CD4-positive, alpha-beta T cell (primary cell): ENCODE data around the gene VWF. TPM values are rescaled to one million over a fixed set of nuclear protein-coding genes. Genes with fewer than 3 reads are reported as not detected.

ENCODE experiments used
- ATAC-seq: fragments of 200-7000 bp; cut with Tn5 transposase; one replicate; pipeline ENCODE4 v1.10.0; 2022; ENCODE audit warnings: mild to moderate bottlenecking; ENCODE audit not compliant: poor library complexity
- CTCF ChIA-PET: fragments of 350-600 bp; sonication (Branson Sonifier 250); formaldehyde crosslinking; loops from one replicate; lab custom pipeline; 2021; ENCODE audit warnings: antibody characterized with exemption, inconsistent platforms; lab: Charles Lee
- POLR2A ChIA-PET: fragments of 350-600 bp; sonication (Branson Sonifier 250); formaldehyde crosslinking; loops from one replicate; lab custom pipeline; 2021; ENCODE audit warnings: antibody characterized with exemption, inconsistent platforms; lab: Charles Lee
- DNase-seq, 14 experiments: peaks; one replicate each; pipeline ENCODE4 v3.0.0-alpha.2; 2013 to 2020; ENCODE audit warnings: mixed read lengths in 2 of 14
- H3K27ac ChIP-seq, 2 donors: one replicate each; pipeline versions ENCODE4 v1.5.1 to v1.7.0; 2013; ENCODE audit warnings: low read length in 2 of 2, low read depth in 1 of 2, mild to moderate bottlenecking in 1 of 2
- H3K27me3 ChIP-seq, 2 experiments: 1 replicate in 1 of 2; 2 replicates in 1 of 2; pipeline versions ENCODE4 v1.6.1 to v1.7.0; 2013; ENCODE audit warnings: low read length in 2 of 2, control low read depth in 1 of 2, mild to moderate bottlenecking in 1 of 2, moderate library complexity in 1 of 2; ENCODE audit not compliant: insufficient read depth in 2 of 2, control insufficient read depth in 1 of 2
- H3K36me3 ChIP-seq: one replicate; pipeline ENCODE4 v1.6.1; 2013; ENCODE audit warnings: low read length, control low read depth; ENCODE audit not compliant: insufficient read depth
- H3K4me1 ChIP-seq: one replicate; pipeline ENCODE4 v1.6.1; 2013; ENCODE audit warnings: low read length, control low read depth; ENCODE audit not compliant: insufficient read depth
- H3K4me3 ChIP-seq: one replicate; pipeline ENCODE4 v1.5.1; 2013; ENCODE audit warnings: mild to moderate bottlenecking, low read length, moderate library complexity
- H3K9me3 ChIP-seq, 2 experiments: 1 replicate in 1 of 2; 2 replicates in 1 of 2; pipeline versions ENCODE4 v1.6.1 to v1.7.0; 2013; ENCODE audit warnings: low read length in 2 of 2, mild to moderate bottlenecking in 2 of 2, control low read depth in 1 of 2, moderate library complexity in 1 of 2; ENCODE audit not compliant: control insufficient read depth in 1 of 2, insufficient read depth in 1 of 2
- H3K27ac Mint-ChIP-seq: one replicate; pipeline ENCODE4 v1.8.0; 2020; ENCODE audit warnings: mixed read lengths
- H3K27me3 Mint-ChIP-seq: one replicate; pipeline ENCODE4 v1.8.0; 2021; ENCODE audit warnings: mixed read lengths
- H3K36me3 Mint-ChIP-seq: one replicate; pipeline ENCODE4 v1.8.0; 2021; ENCODE audit warnings: low read depth, mixed read lengths
- H3K4me1 Mint-ChIP-seq: one replicate; pipeline ENCODE4 v1.8.0; 2021; ENCODE audit warnings: low read depth, mixed read lengths
- H3K4me3 Mint-ChIP-seq: one replicate; pipeline ENCODE4 v1.8.0; 2020; ENCODE audit warnings: mild to moderate bottlenecking, mixed read lengths
- H3K9me3 Mint-ChIP-seq: one replicate; pipeline ENCODE4 v1.8.0; 2020; ENCODE audit warnings: mixed read lengths
- CTCF ChIP-seq: fragments of 200-600 bp; IDR thresholded peaks from one replicate; pipeline ENCODE4 v1.8.0; 2022; ENCODE audit warnings: antibody characterized with exemption, mild to moderate bottlenecking
- intact Hi-C, 2 experiments: fragments of 100-400 bp; cut with DNase I in 1 of 2; cut with micrococcal nuclease in 1 of 2; formaldehyde crosslinking; loops; one replicate each; pipeline versions ENCODE4 v1.15.1 to v1.9.0; 2023 to 2025; cut with DNase I, micrococcal nuclease
- total RNA-seq, 174 experiments: library from RNA in 2 of 174; stranded (reverse) in 2 of 174; gene quantifications; one replicate each; pipeline ENCODE4 v1.2.3 and lab custom pipeline; 2021 to 2026

Gene VWF
- total RNA-seq, 2 experiments from 2014 or later, result 0.20 TPM; not detected in 1

- POLR2A ChIA-PET, result interaction anchor here (0.9 to 1.1 kb wide), 4 partner anchors 9 to 166 kb away, joined by 3 read pairs; no protein-coding TSS in a partner anchor
- ATAC-seq, result peak; percentile 71
- Histone ChIP-seq H3K9me3 (no peaks in the 10 kb centered on the region), H3K27me3 (peaks cover 0 to 7% of the 10 kb centered on the region in 2 experiments), H3K4me3 (peak overlapping the region; percentile 54), H3K4me1 (peaks cover 18% of the 10 kb centered on the region), H3K36me3 (no peaks in the 10 kb centered on the region), H3K27ac (no peak overlapping the region)
- no peak for TF ChIP-seq CTCF
- CTCF ChIA-PET, result interaction anchor here (1.1 kb wide), 1 partner anchor 11 kb away, joined by 4 read pairs; no protein-coding TSS in a partner anchor
- H3K27me3 Mint-ChIP-seq, result peaks cover 22% of the 10 kb centered on the region
- H3K27ac Mint-ChIP-seq, result no peak overlapping the region
- H3K9me3 Mint-ChIP-seq, result no peaks in the 10 kb centered on the region
- intact Hi-C loops, result no loop called here
- H3K4me3 Mint-ChIP-seq, result peak overlapping the region; percentile 83
- peak in 4 of 14 experiments; percentile 30 to 52 (median 46) for DNase-seq
- no peaks in the 10 kb centered on the region for H3K36me3 Mint-ChIP-seq
- H3K4me1 Mint-ChIP-seq, result peaks cover 38% of the 10 kb centered on the region
Measured at GRCh38 chr12:6074427-6074826, 50.0 kb downstream of the VWF start.

- Histone ChIP-seq H3K4me3 (no peak overlapping the region), H3K36me3 (no peaks in the 10 kb centered on the region), H3K9me3 (no peaks in the 10 kb centered on the region), H3K27ac (no peak overlapping the region), H3K27me3 (peaks cover 0 to 7% of the 10 kb centered on the region in 2 experiments), H3K4me1 (peaks cover 24% of the 10 kb centered on the region)
- POLR2A ChIA-PET, result no interaction called here
- Mint-ChIP-seq H3K4me1 (peaks cover 44% of the 10 kb centered on the region), H3K27me3 (peaks cover 22% of the 10 kb centered on the region), H3K27ac (no peak overlapping the region), H3K9me3 (no peaks in the 10 kb centered on the region), H3K36me3 (no peaks in the 10 kb centered on the region), H3K4me3 (no peak overlapping the region)
- intact Hi-C loops, result no loop called here
- CTCF ChIA-PET, result no interaction called here
- no peak for ATAC-seq
- no peak for TF ChIP-seq CTCF
- DNase-seq, result no peak
Measured at GRCh38 chr12:6073426-6073825, 51.0 kb downstream of the VWF start.

GRCh38 chr12:6072302-6072752, 52.1 kb downstream of the VWF start:
- Mint-ChIP-seq H3K9me3 (no peaks in the 10 kb centered on the region), H3K4me3 (no peak overlapping the region), H3K27me3 (peaks cover 22% of the 10 kb centered on the region), H3K36me3 (no peaks in the 10 kb centered on the region), H3K27ac (no peak overlapping the region), H3K4me1 (peaks cover 44% of the 10 kb centered on the region)
- Histone ChIP-seq H3K4me1 (peaks cover 24% of the 10 kb centered on the region), H3K27ac (no peak overlapping the region), H3K4me3 (no peak overlapping the region), H3K27me3 (peaks cover 0 to 7% of the 10 kb centered on the region in 2 experiments), H3K36me3 (no peaks in the 10 kb centered on the region), H3K9me3 (no peaks in the 10 kb centered on the region)
- DNase-seq (no peak), ATAC-seq (no peak)
- TF ChIP-seq CTCF, result no peak
- CTCF ChIA-PET, result no interaction called here
- POLR2A ChIA-PET, result interaction anchor here (1.2 kb wide), 1 partner anchor 204 kb away, joined by 3 read pairs; no protein-coding TSS in a partner anchor
- intact Hi-C loops, result no loop called here
